Skeletal muscle tissue (tissue), 2 donors: ENCODE measurements around the gene ZNF880. TPM values are rescaled to one million over a fixed set of nuclear protein-coding genes. Genes with fewer than 3 reads are reported as not detected.

Source experiments
- small RNA-seq: library from RNA; depleted of rRNA; stranded (forward); fragments of <200 nt; gene quantifications from one replicate; pipeline ENCODE3, GENCODE V24; 2014
- total RNA-seq: library from RNA; depleted of rRNA; stranded (reverse); fragments of >200 nt; gene quantifications from one replicate; pipeline ENCODE4 v1.2.3, GENCODE V29; 2014

Gene ZNF880
- total RNA-seq, 1 donor from 2014 or later: 30.8 TPM

Small RNA genes within 50 kb of the gene (small RNA-seq; reads per million reads assigned to genes)
- not detected for gene AC010332.1

Other genes with a start within 250 kb of the ZNF880 start
- 6.8 TPM for gene ZNF616, start 230.0 kb upstream of the ZNF880 start, total RNA-seq
- 5.7 TPM for gene ZNF836, start 198.3 kb upstream of the ZNF880 start, total RNA-seq
- gene PPP2R1A, start 179.9 kb upstream of the ZNF880 start, total RNA-seq: 65.8 TPM
- gene ZNF766, start 100.3 kb upstream of the ZNF880 start, total RNA-seq: 8.4 TPM
- 2.6 TPM for gene ZNF480, start 72.8 kb upstream of the ZNF880 start, total RNA-seq
- 5.7 TPM for gene ZNF610, start 33.7 kb upstream of the ZNF880 start, total RNA-seq
- gene ZNF528, start 27.9 kb downstream of the ZNF880 start, total RNA-seq: 14.1 TPM
- 0.52 TPM for gene ZNF534, start 59.2 kb downstream of the ZNF880 start, total RNA-seq
- 5.7 TPM for gene ZNF578, start 83.6 kb downstream of the ZNF880 start, total RNA-seq
- gene ZNF808, start 157.7 kb downstream of the ZNF880 start, total RNA-seq: 19.3 TPM
- gene ZNF701, start 200.4 kb downstream of the ZNF880 start, total RNA-seq: 20.9 TPM